Measurements from ENCODE around the gene ZSCAN18. TPM values are rescaled to one million over a fixed set of nuclear protein-coding genes. Genes with fewer than 3 reads are reported as not detected.

Gene ZSCAN18
- total RNA-seq, 2 donors from 2014 or later: 108 to 146 TPM

DNA sequence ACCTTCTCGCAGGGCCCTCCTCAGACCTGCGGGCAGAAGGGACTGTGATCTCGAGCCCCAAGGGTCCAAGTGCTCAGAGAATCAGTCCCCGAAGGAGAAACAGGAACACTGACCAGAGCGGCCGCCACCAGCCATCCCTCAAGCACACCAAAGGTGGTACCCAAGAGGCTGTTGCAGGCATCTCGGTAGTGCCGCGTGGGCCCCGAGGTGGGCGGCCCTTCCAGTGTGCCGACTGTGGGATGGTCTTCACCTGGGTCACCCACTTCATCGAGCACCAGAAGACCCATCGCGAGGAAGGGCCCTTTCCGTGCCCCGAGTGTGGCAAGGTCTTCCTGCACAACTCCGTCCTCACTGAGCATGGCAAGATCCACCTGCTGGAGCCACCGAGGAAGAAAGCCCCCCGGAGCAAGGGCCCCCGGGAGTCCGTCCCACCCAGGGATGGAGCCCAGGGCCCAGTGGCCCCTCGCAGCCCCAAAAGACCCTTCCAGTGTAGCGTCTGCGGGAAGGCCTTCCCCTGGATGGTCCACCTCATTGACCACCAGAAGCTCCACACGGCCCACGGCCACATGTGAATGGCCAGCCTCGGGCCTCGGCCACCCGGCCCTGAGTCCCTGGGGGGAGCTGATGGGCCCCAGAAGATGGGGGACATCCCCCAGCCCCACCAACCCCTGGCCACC, 44.4 kb downstream of the ZSCAN18 start:
- no peak for TF ChIP-seq POLR2A (IDR thresholded peaks at IDR 0.05)
- no peak for TF ChIP-seq POLR2AphosphoS5 (IDR thresholded peaks at IDR 0.05)
- TF ChIP-seq, protein P1, sequence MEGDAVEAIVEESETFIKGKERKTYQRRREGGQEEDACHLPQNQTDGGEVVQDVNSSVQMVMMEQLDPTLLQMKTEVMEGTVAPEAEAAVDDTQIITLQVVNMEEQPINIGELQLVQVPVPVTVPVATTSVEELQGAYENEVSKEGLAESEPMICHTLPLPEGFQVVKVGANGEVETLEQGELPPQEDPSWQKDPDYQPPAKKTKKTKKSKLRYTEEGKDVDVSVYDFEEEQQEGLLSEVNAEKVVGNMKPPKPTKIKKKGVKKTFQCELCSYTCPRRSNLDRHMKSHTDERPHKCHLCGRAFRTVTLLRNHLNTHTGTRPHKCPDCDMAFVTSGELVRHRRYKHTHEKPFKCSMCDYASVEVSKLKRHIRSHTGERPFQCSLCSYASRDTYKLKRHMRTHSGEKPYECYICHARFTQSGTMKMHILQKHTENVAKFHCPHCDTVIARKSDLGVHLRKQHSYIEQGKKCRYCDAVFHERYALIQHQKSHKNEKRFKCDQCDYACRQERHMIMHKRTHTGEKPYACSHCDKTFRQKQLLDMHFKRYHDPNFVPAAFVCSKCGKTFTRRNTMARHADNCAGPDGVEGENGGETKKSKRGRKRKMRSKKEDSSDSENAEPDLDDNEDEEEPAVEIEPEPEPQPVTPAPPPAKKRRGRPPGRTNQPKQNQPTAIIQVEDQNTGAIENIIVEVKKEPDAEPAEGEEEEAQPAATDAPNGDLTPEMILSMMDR (IDR thresholded peaks at IDR 0.05): no peak
- Histone ChIP-seq H3K4me3 (no peak overlapping the region), H3K36me3 (no peaks in the 10 kb centered on the region), H3K27me3 (replicated peaks; ENCODE audit: insufficient read depth) (no peaks in the 10 kb centered on the region), H3K9me3 (no peaks in the 10 kb centered on the region), H3K27ac (no peak overlapping the region), H3K4me1 (replicated peaks) (no peaks in the 10 kb centered on the region)
- intact Hi-C loops (cut with DNase I): no loop called here
- WGBS: 94% methylated on average over 27 of the region's 30 CpGs
- DNase-seq (ENCODE audit: low spot score): no peak

DNA sequence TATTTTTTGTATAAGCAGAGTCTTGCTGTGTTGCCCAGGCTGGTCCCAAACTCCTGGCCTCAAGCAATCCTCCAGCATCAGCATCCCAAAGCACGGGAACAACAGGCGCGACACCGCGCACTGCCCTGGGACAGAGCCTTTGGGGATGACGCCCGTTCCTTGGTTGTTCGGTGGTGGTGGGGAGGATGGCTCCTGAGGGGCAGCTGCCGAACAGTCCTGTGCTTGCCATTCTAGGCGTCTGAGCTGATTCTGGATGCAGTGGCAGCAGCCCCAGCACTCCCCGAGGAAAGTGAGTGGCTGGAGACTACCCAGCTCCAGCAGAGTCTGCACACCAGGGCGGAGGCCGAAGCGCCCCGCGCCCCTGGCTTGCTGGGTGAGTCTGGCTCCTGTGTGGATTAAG, 45.8 kb downstream of the ZSCAN18 start:
- Histone ChIP-seq H3K27ac (no peak overlapping the region), H3K9me3 (no peaks in the 10 kb centered on the region), H3K4me3 (no peak overlapping the region), H3K36me3 (no peaks in the 10 kb centered on the region), H3K27me3 (replicated peaks; ENCODE audit: insufficient read depth) (no peaks in the 10 kb centered on the region), H3K4me1 (replicated peaks) (no peaks in the 10 kb centered on the region)
- no peak for DNase-seq (ENCODE audit: low spot score)
- 95% methylated on average over 16 of the region's 16 CpGs for WGBS
- TF ChIP-seq POLR2A (IDR thresholded peaks at IDR 0.05) (no peak), POLR2AphosphoS5 (IDR thresholded peaks at IDR 0.05) (no peak)
- TF ChIP-seq, protein P1 (IDR thresholded peaks at IDR 0.05): no peak
- intact Hi-C loops (cut with DNase I): no loop called here

DNA sequence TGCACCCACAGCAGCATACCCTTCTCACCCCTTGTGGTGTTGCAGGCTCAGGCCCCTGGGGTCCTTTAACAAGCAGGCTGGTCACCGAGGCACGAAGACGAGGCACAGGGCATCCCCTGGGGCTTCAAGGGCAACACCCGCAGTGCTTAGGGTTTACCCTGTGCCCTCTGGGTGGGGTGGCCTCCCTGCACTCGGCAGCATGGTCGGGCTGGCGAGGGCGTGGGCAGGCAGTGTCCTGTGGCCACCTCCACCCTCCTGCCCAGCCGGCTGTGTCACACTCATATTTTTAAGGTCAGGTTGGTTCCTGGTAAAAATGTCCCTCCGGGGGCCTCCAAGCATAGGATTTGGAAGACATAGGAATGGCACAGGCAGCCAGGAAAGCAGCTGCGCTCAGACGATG, 50.4 kb downstream of the ZSCAN18 start:
- no peak overlapping the region for H3K27ac ChIP-seq
- TF ChIP-seq, protein P1 (IDR thresholded peaks at IDR 0.05): no peak
- TF ChIP-seq POLR2AphosphoS5 (IDR thresholded peaks at IDR 0.05) (no peak), POLR2A (IDR thresholded peaks at IDR 0.05) (no peak)
- no peak overlapping the region for H3K4me3 ChIP-seq
- no peak for DNase-seq (ENCODE audit: low spot score)
- intact Hi-C loops (cut with DNase I): no loop called here
- WGBS: 92% methylated on average over 12 of the region's 12 CpGs
- H3K36me3 ChIP-seq: no peaks in the 10 kb centered on the region
- no peaks in the 10 kb centered on the region for H3K27me3 ChIP-seq (replicated peaks; ENCODE audit: insufficient read depth)
- no peaks in the 10 kb centered on the region for H3K9me3 ChIP-seq
- no peaks in the 10 kb centered on the region for H3K4me1 ChIP-seq (replicated peaks)

DNA sequence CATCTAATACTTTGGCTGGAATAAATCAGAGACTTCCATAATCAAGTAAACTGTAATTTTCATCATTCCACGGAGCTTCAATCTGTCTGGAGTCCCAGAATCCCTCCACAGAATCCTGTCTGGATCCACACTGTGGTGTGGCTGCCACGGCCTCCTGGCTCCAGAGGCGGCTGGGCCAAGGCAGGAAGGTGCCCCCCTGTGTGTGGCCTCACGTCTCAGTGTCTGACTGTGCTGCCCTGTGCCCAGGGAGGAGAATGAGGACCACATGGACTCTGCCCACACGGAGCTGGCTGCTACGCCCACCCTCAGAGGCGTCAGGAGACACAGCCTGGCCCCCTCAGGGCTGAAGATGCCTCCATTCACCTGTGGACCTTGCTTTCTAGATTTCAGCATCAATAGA, 51.2 kb downstream of the ZSCAN18 start:
- Histone ChIP-seq H3K4me1 (replicated peaks) (no peaks in the 10 kb centered on the region), H3K4me3 (no peak overlapping the region), H3K27ac (no peak overlapping the region), H3K9me3 (no peaks in the 10 kb centered on the region), H3K27me3 (replicated peaks; ENCODE audit: insufficient read depth) (no peaks in the 10 kb centered on the region), H3K36me3 (no peaks in the 10 kb centered on the region)
- TF ChIP-seq, protein P1 (IDR thresholded peaks at IDR 0.05): no peak
- no peak for TF ChIP-seq POLR2AphosphoS5 (IDR thresholded peaks at IDR 0.05)
- TF ChIP-seq POLR2A (IDR thresholded peaks at IDR 0.05): no peak
- intact Hi-C loops (cut with DNase I): no loop called here
- WGBS: 84% methylated on average over 7 of the region's 7 CpGs
- DNase-seq (ENCODE audit: low spot score): no peak

DNA sequence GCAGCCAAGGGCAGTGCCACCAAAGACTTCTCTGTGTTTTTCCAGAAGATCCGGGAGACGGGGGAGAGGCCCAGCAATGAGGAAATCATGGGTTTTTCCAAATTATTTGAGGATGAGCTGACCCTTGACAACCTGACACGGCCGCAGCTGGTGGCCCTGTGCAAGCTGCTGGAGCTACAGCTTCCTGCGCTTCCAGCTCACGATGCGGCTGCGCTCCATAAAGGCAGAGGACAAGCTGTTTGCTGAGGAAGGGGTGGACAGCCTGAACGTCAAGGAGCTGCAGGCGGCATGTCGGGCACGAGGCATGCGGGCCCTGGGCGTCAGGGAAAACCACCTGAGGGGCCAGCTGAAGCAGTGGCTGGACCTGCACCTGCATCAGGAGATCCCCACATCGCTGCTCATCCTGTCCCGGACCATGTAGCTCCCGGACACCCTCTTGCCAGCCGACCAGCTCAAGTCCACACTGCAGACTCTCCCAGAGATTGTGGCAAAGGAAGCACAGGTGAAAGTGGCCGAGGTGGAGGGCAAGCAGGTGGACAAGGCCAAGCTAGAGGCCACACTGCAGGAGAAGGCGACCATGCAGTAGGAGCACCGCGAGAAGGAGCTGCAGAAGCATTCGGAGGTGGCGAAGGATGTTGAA, 52.5 kb downstream of the ZSCAN18 start:
- TF ChIP-seq POLR2AphosphoS5 (IDR thresholded peaks at IDR 0.05) (no peak), POLR2A (IDR thresholded peaks at IDR 0.05) (no peak)
- TF ChIP-seq, protein P1 (IDR thresholded peaks at IDR 0.05): no peak
- no peaks in the 10 kb centered on the region for H3K4me1 ChIP-seq (replicated peaks)
- WGBS: 97% methylated on average over 24 of the region's 24 CpGs
- no peaks in the 10 kb centered on the region for H3K36me3 ChIP-seq
- no peaks in the 10 kb centered on the region for H3K9me3 ChIP-seq
- H3K27ac ChIP-seq: no peak overlapping the region
- intact Hi-C loops (cut with DNase I): no loop called here
- H3K27me3 ChIP-seq (replicated peaks; ENCODE audit: insufficient read depth): no peaks in the 10 kb centered on the region
- no peak overlapping the region for H3K4me3 ChIP-seq
- no peak for DNase-seq (ENCODE audit: low spot score)
